ENCODE results near the gene PVALEF.

- TF ChIP-seq CTCF (IDR thresholded peaks at IDR 0.05) = no peak
- TF ChIP-seq POLR2A (IDR thresholded peaks at IDR 0.05) = no peak
Observed at GRCh38 chr17:81171941-81172340, 6.6 kb downstream of the PVALEF start.
